GM12878 (cell line): ENCODE results near the gene RAPH1.

Experiments
- BRCA1 ChIP-seq: IDR thresholded peaks from 2 replicates; pipeline ENCODE4 v1.6.1; 2011; ENCODE audit warnings: low read depth, low read length, improper control_type of control experiment
- CEBPB ChIP-seq, 2 experiments: fragments of 150-350 bp in 1 of 2; IDR thresholded peaks; 2 replicates each; pipeline ENCODE4 v1.6.1; 2012 to 2014; ENCODE audit warnings: low read depth in 2 of 2, low read length in 2 of 2, borderline replicate concordance in 1 of 2, inconsistent platforms in 1 of 2
- JUNB ChIP-seq: IDR thresholded peaks from 2 replicates; pipeline ENCODE4 v1.6.1; 2016; ENCODE audit warnings: antibody characterized with exemption, mild to moderate bottlenecking
- POLR2A ChIP-seq: IDR thresholded peaks from 2 replicates; pipeline ENCODE4 v1.6.1; 2011; ENCODE audit warnings: low read depth, mild to moderate bottlenecking, low read length
- POLR2AphosphoS5 ChIP-seq: IDR thresholded peaks from 2 replicates; pipeline ENCODE4 v1.6.1; 2011; ENCODE audit warnings: mild to moderate bottlenecking, low read length, inconsistent platforms
- RAD21 ChIP-seq: IDR thresholded peaks from 2 replicates; pipeline ENCODE4 v1.6.1; 2011; ENCODE audit warnings: mild to moderate bottlenecking, low read depth, low read length, moderate library complexity; ENCODE audit not compliant: insufficient read depth
- REST ChIP-seq: IDR thresholded peaks from 2 replicates; pipeline ENCODE4 v1.6.1; 2012; ENCODE audit warnings: mild to moderate bottlenecking, low read depth, low read length
- TAF1 ChIP-seq: IDR thresholded peaks from 2 replicates; pipeline ENCODE4 v1.6.1; 2011; ENCODE audit warnings: mild to moderate bottlenecking, low read depth, low read length, borderline replicate concordance
- TBL1XR1 ChIP-seq: IDR thresholded peaks from 2 replicates; pipeline ENCODE4 v1.6.1; 2012; ENCODE audit warnings: low read depth, low read length, improper control_type of control experiment
- ZBTB40 ChIP-seq: fragments of 450-650 bp; IDR thresholded peaks from 2 replicates; pipeline ENCODE4 v1.6.1; 2016; ENCODE audit warnings: mild to moderate bottlenecking, moderate library complexity, borderline replicate concordance
- TF ChIP-seq, protein P1 (sequence below), 3 experiments: IDR thresholded peaks in 2 of 3; conservative IDR thresholded peaks in 1 of 3; 2 replicates each; pipeline ENCODE4 v1.5.1; 2011; ENCODE audit warnings: low read depth in 3 of 3, low read length in 3 of 3, mild to moderate bottlenecking in 3 of 3, control low read depth in 2 of 3, moderate library complexity in 2 of 3, inconsistent platforms in 1 of 3, mixed read lengths in 1 of 3; ENCODE audit not compliant: control insufficient read depth in 2 of 3, insufficient read depth in 1 of 3; ENCODE audit errors: extremely low read depth in 1 of 3
- TF ChIP-seq, protein P2 (sequence below): fragments of 450-650 bp; IDR thresholded peaks from 2 replicates; pipeline ENCODE4 v1.6.1; 2017; ENCODE audit warnings: mild to moderate bottlenecking, moderate library complexity
- TF ChIP-seq, protein P3 (sequence below): fragments of 450-650 bp; IDR thresholded peaks from 2 replicates; pipeline ENCODE4 v1.6.1; 2017; ENCODE audit warnings: antibody characterized with exemption, mild to moderate bottlenecking, moderate library complexity

- TF ChIP-seq, protein P1, sequence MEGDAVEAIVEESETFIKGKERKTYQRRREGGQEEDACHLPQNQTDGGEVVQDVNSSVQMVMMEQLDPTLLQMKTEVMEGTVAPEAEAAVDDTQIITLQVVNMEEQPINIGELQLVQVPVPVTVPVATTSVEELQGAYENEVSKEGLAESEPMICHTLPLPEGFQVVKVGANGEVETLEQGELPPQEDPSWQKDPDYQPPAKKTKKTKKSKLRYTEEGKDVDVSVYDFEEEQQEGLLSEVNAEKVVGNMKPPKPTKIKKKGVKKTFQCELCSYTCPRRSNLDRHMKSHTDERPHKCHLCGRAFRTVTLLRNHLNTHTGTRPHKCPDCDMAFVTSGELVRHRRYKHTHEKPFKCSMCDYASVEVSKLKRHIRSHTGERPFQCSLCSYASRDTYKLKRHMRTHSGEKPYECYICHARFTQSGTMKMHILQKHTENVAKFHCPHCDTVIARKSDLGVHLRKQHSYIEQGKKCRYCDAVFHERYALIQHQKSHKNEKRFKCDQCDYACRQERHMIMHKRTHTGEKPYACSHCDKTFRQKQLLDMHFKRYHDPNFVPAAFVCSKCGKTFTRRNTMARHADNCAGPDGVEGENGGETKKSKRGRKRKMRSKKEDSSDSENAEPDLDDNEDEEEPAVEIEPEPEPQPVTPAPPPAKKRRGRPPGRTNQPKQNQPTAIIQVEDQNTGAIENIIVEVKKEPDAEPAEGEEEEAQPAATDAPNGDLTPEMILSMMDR (IDR thresholded peaks at IDR 0.05 in 2 of 3, conservative IDR thresholded peaks at IDR 0.05 in 1 of 3; ENCODE audit: control insufficient read depth in 2 of 3, extremely low read depth in 1 of 3, insufficient read depth in 1 of 3, low read depth in 3 of 3, low read length in 3 of 3) = no peak
- TF ChIP-seq TBL1XR1 = no peak
- TF ChIP-seq ZBTB40 = no peak
- no peak for TF ChIP-seq BRCA1
- TF ChIP-seq REST = no peak
- TF ChIP-seq, protein P2, sequence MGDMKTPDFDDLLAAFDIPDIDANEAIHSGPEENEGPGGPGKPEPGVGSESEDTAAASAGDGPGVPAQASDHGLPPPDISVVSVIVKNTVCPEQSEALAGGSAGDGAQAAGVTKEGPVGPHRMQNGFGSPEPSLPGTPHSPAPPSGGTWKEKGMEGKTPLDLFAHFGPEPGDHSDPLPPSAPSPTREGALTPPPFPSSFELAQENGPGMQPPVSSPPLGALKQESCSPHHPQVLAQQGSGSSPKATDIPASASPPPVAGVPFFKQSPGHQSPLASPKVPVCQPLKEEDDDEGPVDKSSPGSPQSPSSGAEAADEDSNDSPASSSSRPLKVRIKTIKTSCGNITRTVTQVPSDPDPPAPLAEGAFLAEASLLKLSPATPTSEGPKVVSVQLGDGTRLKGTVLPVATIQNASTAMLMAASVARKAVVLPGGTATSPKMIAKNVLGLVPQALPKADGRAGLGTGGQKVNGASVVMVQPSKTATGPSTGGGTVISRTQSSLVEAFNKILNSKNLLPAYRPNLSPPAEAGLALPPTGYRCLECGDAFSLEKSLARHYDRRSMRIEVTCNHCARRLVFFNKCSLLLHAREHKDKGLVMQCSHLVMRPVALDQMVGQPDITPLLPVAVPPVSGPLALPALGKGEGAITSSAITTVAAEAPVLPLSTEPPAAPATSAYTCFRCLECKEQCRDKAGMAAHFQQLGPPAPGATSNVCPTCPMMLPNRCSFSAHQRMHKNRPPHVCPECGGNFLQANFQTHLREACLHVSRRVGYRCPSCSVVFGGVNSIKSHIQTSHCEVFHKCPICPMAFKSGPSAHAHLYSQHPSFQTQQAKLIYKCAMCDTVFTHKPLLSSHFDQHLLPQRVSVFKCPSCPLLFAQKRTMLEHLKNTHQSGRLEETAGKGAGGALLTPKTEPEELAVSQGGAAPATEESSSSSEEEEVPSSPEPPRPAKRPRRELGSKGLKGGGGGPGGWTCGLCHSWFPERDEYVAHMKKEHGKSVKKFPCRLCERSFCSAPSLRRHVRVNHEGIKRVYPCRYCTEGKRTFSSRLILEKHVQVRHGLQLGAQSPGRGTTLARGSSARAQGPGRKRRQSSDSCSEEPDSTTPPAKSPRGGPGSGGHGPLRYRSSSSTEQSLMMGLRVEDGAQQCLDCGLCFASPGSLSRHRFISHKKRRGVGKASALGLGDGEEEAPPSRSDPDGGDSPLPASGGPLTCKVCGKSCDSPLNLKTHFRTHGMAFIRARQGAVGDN = no peak
- TF ChIP-seq, protein P3, sequence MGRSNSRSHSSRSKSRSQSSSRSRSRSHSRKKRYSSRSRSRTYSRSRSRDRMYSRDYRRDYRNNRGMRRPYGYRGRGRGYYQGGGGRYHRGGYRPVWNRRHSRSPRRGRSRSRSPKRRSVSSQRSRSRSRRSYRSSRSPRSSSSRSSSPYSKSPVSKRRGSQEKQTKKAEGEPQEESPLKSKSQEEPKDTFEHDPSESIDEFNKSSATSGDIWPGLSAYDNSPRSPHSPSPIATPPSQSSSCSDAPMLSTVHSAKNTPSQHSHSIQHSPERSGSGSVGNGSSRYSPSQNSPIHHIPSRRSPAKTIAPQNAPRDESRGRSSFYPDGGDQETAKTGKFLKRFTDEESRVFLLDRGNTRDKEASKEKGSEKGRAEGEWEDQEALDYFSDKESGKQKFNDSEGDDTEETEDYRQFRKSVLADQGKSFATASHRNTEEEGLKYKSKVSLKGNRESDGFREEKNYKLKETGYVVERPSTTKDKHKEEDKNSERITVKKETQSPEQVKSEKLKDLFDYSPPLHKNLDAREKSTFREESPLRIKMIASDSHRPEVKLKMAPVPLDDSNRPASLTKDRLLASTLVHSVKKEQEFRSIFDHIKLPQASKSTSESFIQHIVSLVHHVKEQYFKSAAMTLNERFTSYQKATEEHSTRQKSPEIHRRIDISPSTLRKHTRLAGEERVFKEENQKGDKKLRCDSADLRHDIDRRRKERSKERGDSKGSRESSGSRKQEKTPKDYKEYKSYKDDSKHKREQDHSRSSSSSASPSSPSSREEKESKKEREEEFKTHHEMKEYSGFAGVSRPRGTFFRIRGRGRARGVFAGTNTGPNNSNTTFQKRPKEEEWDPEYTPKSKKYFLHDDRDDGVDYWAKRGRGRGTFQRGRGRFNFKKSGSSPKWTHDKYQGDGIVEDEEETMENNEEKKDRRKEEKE = no peak
- TF ChIP-seq JUNB = no peak
- TF ChIP-seq TAF1 = no peak
- no peak for TF ChIP-seq POLR2A
- TF ChIP-seq CEBPB (IDR thresholded peaks at IDR 0.05; ENCODE audit: borderline replicate concordance in 1 of 2, low read depth in 2 of 2, low read length in 2 of 2) = no peak
- TF ChIP-seq POLR2AphosphoS5 = no peak
- no peak for TF ChIP-seq RAD21
Observed at GRCh38 chr2:203534621-203535077, 452 bp downstream of the RAPH1 start.
